OCI-LY7 (cell line): Measurements from ENCODE around the gene VDR. TPM values are rescaled to one million over a fixed set of nuclear protein-coding genes. Genes with fewer than 3 reads are reported as not detected.

Experiments used
- BruUV-seq: library from RNA; stranded (reverse); fragments of 400-500 nt; replicated peaks from 2 replicates; lab custom pipeline; 2021; lab: Mats Ljungman, UMichigan
- CTCF ChIA-PET: fragments of 300-600 bp; sonication (Branson Sonifier 250); formaldehyde crosslinking; loops from one replicate; lab custom pipeline; 2022; ENCODE audit warnings: antibody characterized with exemption; ENCODE audit not compliant: unreplicated experiment; lab: Charles Lee
- POLR2A ChIA-PET: fragments of 300-600 bp; sonication (Branson Sonifier 250); formaldehyde crosslinking; loops from one replicate; lab custom pipeline; 2022; ENCODE audit warnings: antibody characterized with exemption; lab: Charles Lee
- DNase-seq: peaks from one replicate; pipeline ENCODE4 v3.0.0-alpha.2; 2015; ENCODE audit warnings: low spot score
- H2AFZ ChIP-seq: fragments of 200-600 bp; sonication (generic), shearing (Covaris generic); 2 replicates; pipeline ENCODE4 v1.6.1; 2014; ENCODE audit warnings: mild to moderate bottlenecking, antibody characterized with exemption, low read length, moderate library complexity
- H3K27ac ChIP-seq: fragments of 200-600 bp; sonication (generic); 2 replicates; pipeline ENCODE4 v1.5.1; 2014; ENCODE audit warnings: mixed run types, low read depth, mild to moderate bottlenecking, moderate library complexity, low read length, inconsistent platforms; ENCODE audit not compliant: poor library complexity, severe bottlenecking
- H3K36me3 ChIP-seq: fragments of 200-600 bp; sonication (generic); 2 replicates; pipeline ENCODE4 v1.6.1; 2014; ENCODE audit warnings: mild to moderate bottlenecking, antibody characterized with exemption, low read length, moderate library complexity, mixed read lengths; ENCODE audit not compliant: insufficient read depth
- H3K4me1 ChIP-seq: fragments of 200-600 bp; sonication (generic); 2 replicates; pipeline ENCODE4 v1.5.1; 2014; ENCODE audit warnings: mild to moderate bottlenecking, low read length; ENCODE audit not compliant: insufficient read depth, poor library complexity, severe bottlenecking
- H3K4me2 ChIP-seq: fragments of 200-600 bp; sonication (generic); 2 replicates; pipeline ENCODE4 v1.6.1; 2014; ENCODE audit warnings: mild to moderate bottlenecking, low read length
- H3K4me3 ChIP-seq: fragments of 200-600 bp; sonication (generic); 2 replicates; pipeline ENCODE4 v1.5.1; 2014; ENCODE audit warnings: mild to moderate bottlenecking, low read depth, low read length; ENCODE audit not compliant: poor library complexity, severe bottlenecking
- H3K79me2 ChIP-seq: fragments of 200-600 bp; sonication (generic); 2 replicates; pipeline ENCODE4 v1.6.1; 2016; ENCODE audit warnings: low read depth, mild to moderate bottlenecking, low read length, moderate library complexity, mixed read lengths; ENCODE audit not compliant: insufficient read depth
- H3K9me2 ChIP-seq: fragments of 200-600 bp; sonication (generic); 2 replicates; pipeline ENCODE4 v1.6.1; 2016; ENCODE audit warnings: mild to moderate bottlenecking, low read length, mixed read lengths; ENCODE audit not compliant: insufficient read depth
- H3K9me3 ChIP-seq: fragments of 200-600 bp; sonication (generic); 2 replicates; pipeline ENCODE4 v1.6.1; 2014; ENCODE audit warnings: mild to moderate bottlenecking, mixed run types, low read length, mixed read lengths
- H4K20me1 ChIP-seq: fragments of 200-600 bp; sonication (generic); 2 replicates; pipeline ENCODE4 v1.6.1; 2014; ENCODE audit warnings: mild to moderate bottlenecking, antibody characterized with exemption, low read length, moderate library complexity, mixed read lengths; ENCODE audit not compliant: insufficient read depth
- CTCF ChIP-seq: fragments of 200-600 bp; sonication (generic); conservative IDR thresholded peaks from 2 replicates; pipeline ENCODE4 v1.5.1; 2014; ENCODE audit warnings: mild to moderate bottlenecking, antibody characterized with exemption, low read length, moderate library complexity, mixed read lengths
- EZH2phosphoT487 ChIP-seq: fragments of 200-600 bp; sonication (generic); IDR thresholded peaks from 2 replicates; pipeline ENCODE4 v1.6.1; 2018; ENCODE audit warnings: low read depth, borderline replicate concordance, mild to moderate bottlenecking, mixed run types, antibody characterized with exemption, low read length, moderate library complexity, mixed read lengths
- intact Hi-C: fragments of 100-400 bp; cut with micrococcal nuclease; formaldehyde crosslinking; loops from one replicate; pipeline ENCODE4 v1.10.0; 2022; ENCODE audit not compliant: unreplicated experiment
- total RNA-seq, 2 experiments: library from RNA; depleted of rRNA in 1 of 2; stranded (reverse); fragments of >200 nt in 1 of 2; shearing (Covaris generic) in 1 of 2; gene quantifications; 2 replicates each; pipeline ENCODE4 v1.2.3, GENCODE V29; 2014 to 2022

Gene VDR
- total RNA-seq, 2 experiments from 2014 or later: 1.9 to 5.4 TPM

DNA sequence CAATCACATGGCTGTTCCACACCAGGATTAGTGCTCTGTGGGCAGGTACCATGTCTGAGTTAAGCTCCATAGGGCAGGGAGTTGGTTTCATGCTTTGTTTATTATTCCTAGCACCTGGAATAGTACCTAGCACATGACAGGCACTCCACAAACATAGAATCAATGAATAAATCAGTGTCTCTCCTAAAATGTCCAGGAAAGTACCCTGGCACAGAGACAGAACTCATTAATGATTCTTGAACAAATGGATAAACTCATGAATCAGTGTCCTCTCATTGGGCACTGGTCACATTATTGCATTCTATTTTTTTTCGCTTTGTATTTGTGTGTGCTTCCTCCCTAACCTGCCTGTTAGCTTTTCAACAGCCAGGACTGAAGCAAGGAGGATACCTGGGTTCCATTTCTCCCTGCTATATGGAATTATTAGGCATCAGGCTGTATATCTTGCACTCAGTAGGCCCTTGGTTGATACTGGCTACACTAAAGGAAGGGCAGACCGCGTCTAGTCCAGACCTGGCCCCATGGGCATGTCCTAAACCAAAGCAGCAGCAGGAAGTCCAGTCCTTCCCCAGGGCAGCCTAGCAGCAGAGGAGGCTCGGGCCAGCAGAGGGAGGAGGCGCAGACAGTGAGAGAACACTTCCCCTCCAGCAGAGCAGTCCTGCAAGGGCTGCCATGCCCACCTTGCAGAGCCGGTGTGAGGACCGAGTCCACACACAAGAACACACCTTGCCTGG lies 103.5 kb downstream of the VDR start:
- H2AFZ ChIP-seq: no peak overlapping the region
- intact Hi-C loops: no loop called here
- ChIA-PET POLR2A (interaction anchor here (1.1 to 2.4 kb wide), 3 partner anchors 16 to 37 kb away, joined by 3 to 17 read pairs (median 4); no protein-coding TSS in a partner anchor), CTCF (interaction anchor here (0.6 to 2.7 kb wide), 7 partner anchors 15 to 84 kb away, joined by 3 to 13 read pairs (median 4); no protein-coding TSS in a partner anchor)
- H3K4me1 ChIP-seq: peaks cover 44% of the 10 kb centered on the region
- no peak for DNase-seq
- BruUV-seq: no TSS peak
- no peak overlapping the region for H3K4me2 ChIP-seq
- peaks cover 44% of the 10 kb centered on the region for H3K36me3 ChIP-seq
- H3K9me3 ChIP-seq: no peaks in the 10 kb centered on the region
- no peaks in the 10 kb centered on the region for H3K9me2 ChIP-seq
- H3K4me3 ChIP-seq: no peak overlapping the region
- H4K20me1 ChIP-seq: peaks cover 16% of the 10 kb centered on the region; the same call in 1 of the 2 replicates
- no peak for TF ChIP-seq CTCF
- no peak overlapping the region for H3K27ac ChIP-seq
- peaks cover 10% of the 10 kb centered on the region; the same call in 1 of the 2 replicates for H3K79me2 ChIP-seq

- intact Hi-C loops: no loop called here
- TF ChIP-seq EZH2phosphoT487 (no peak), CTCF (no peak)
- H3K27ac ChIP-seq: no peak overlapping the region
- H3K79me2 ChIP-seq: peaks cover 2% of the 10 kb centered on the region; the same call in 1 of the 2 replicates
- no peaks in the 10 kb centered on the region for H3K9me3 ChIP-seq
- CTCF ChIA-PET: interaction anchor here (0.6 to 2.7 kb wide), 3 partner anchors 17 to 38 kb away, joined by 3 to 13 read pairs (median 4); no protein-coding TSS in a partner anchor
- POLR2A ChIA-PET: interaction anchor here (0.6 to 2.4 kb wide), 3 partner anchors 11 to 38 kb away, joined by 3 to 17 read pairs (median 3); no protein-coding TSS in a partner anchor
- no peak overlapping the region for H3K4me3 ChIP-seq
- peaks cover 43% of the 10 kb centered on the region for H3K36me3 ChIP-seq
- H3K4me2 ChIP-seq: no peak overlapping the region
- H3K4me1 ChIP-seq: peaks cover 37% of the 10 kb centered on the region
- no peaks in the 10 kb centered on the region for H3K9me2 ChIP-seq
- peaks cover 10% of the 10 kb centered on the region; the same call in 1 of the 2 replicates for H4K20me1 ChIP-seq
- H2AFZ ChIP-seq: no peak overlapping the region
- BruUV-seq: no TSS peak
- no peak for DNase-seq
Measured at GRCh38 chr12:47800582-47800981, 104.2 kb downstream of the VDR start.
